ENCODE measurements around the gene STOX2. TPM values are rescaled to one million over a fixed set of nuclear protein-coding genes. Genes with fewer than 3 reads are reported as not detected.

STOX2 gene
- total and polyA plus RNA-seq, 2 of the 8 experiments (the other 6 are each of a cell fraction or from before 2014, with no cell fraction given): 5.5 to 20.0 TPM

GRCh38 chr4:183873409-183874185 lies 31.5 kb upstream of the STOX2 start (continued):
- TF ChIP-seq GABPA (IDR thresholded peaks at IDR 0.05; ENCODE audit: borderline replicate concordance, insufficient read depth, low read length): no peak
- no peak for TF ChIP-seq NRF1 (IDR thresholded peaks at IDR 0.05; ENCODE audit: low read depth, low read length)
- no peak for TF ChIP-seq CHD1 (IDR thresholded peaks at IDR 0.05; ENCODE audit: low read depth, low read length)
- no peak for TF ChIP-seq FOSL1 (IDR thresholded peaks at IDR 0.05; ENCODE audit: insufficient read depth, low read depth, low read length)
- TF ChIP-seq CHD7 (IDR thresholded peaks at IDR 0.05; ENCODE audit: insufficient replicate concordance, low read length): no peak
- no peak for TF ChIP-seq CHD2 (IDR thresholded peaks at IDR 0.05; ENCODE audit: low read length)
- TF ChIP-seq RFX5 (IDR thresholded peaks at IDR 0.05; ENCODE audit: borderline replicate concordance, low read depth, low read length): no peak
